Osteocyte (in vitro differentiated cells): ENCODE results near the gene IQSEC1. TPM values are rescaled to one million over a fixed set of nuclear protein-coding genes. Genes with fewer than 3 reads are reported as not detected.

Experiments
- DNase-seq: peaks from one replicate; pipeline ENCODE4 v3.0.0; 2021; ENCODE audit warnings: mixed read lengths; ENCODE audit not compliant: unreplicated experiment; ENCODE audit errors: extremely low spot score
- H3K27ac Mint-ChIP-seq: one replicate; pipeline ENCODE4 v1.8.0; 2021; ENCODE audit warnings: mild to moderate bottlenecking, mixed read lengths; ENCODE audit not compliant: unreplicated experiment
- H3K27me3 Mint-ChIP-seq: one replicate; pipeline ENCODE4 v1.8.0; 2021; ENCODE audit warnings: mixed read lengths; ENCODE audit not compliant: unreplicated experiment
- H3K36me3 Mint-ChIP-seq: one replicate; pipeline ENCODE4 v1.8.0; 2021; ENCODE audit warnings: mixed read lengths; ENCODE audit not compliant: unreplicated experiment
- H3K4me1 Mint-ChIP-seq: one replicate; pipeline ENCODE4 v1.8.0; 2021; ENCODE audit warnings: mixed read lengths; ENCODE audit not compliant: unreplicated experiment
- H3K4me3 Mint-ChIP-seq: one replicate; pipeline ENCODE4 v1.8.0; 2021; ENCODE audit warnings: mild to moderate bottlenecking, moderate library complexity, mixed read lengths; ENCODE audit not compliant: unreplicated experiment
- H3K9me3 Mint-ChIP-seq: one replicate; pipeline ENCODE4 v1.8.0; 2021; ENCODE audit warnings: mixed read lengths; ENCODE audit not compliant: unreplicated experiment
- CTCF ChIP-seq: fragments of 200-600 bp; sonication (generic); IDR thresholded peaks from 2 replicates; pipeline ENCODE4 v1.5.0; 2021; ENCODE audit warnings: antibody characterized with exemption, mild to moderate bottlenecking, moderate library complexity
- total RNA-seq: library from RNA; stranded (reverse); gene quantifications from 2 replicates; pipeline ENCODE4 v1.2.1, GENCODE V29; 2021

IQSEC1 gene
- total RNA-seq, 1 donor from 2014 or later, result 37.9 TPM

- H3K9me3 Mint-ChIP-seq, result no peaks in the 10 kb centered on the region
- no peak overlapping the region for H3K27ac Mint-ChIP-seq
- TF ChIP-seq CTCF, result no peak
- H3K4me1 Mint-ChIP-seq, result peaks cover 4% of the 10 kb centered on the region
- peaks cover 16% of the 10 kb centered on the region for H3K36me3 Mint-ChIP-seq
- no peak overlapping the region for H3K4me3 Mint-ChIP-seq
- DNase-seq, result no peak
- peaks cover 5% of the 10 kb centered on the region for H3K27me3 Mint-ChIP-seq
Measured at GRCh38 chr3:12895391-12896062, 177.7 kb downstream of the IQSEC1 start.

GRCh38 chr3:12894629-12895028, 178.6 kb downstream of the IQSEC1 start:
- H3K4me3 Mint-ChIP-seq, result no peak overlapping the region
- DNase-seq, result no peak
- H3K27me3 Mint-ChIP-seq, result peaks cover 14% of the 10 kb centered on the region
- no peak overlapping the region for H3K27ac Mint-ChIP-seq
- no peaks in the 10 kb centered on the region for H3K9me3 Mint-ChIP-seq
- TF ChIP-seq CTCF, result no peak
- peaks cover 12% of the 10 kb centered on the region for H3K36me3 Mint-ChIP-seq
- peaks cover 4% of the 10 kb centered on the region for H3K4me1 Mint-ChIP-seq

- no peak for DNase-seq
- no peak for TF ChIP-seq CTCF
- H3K36me3 Mint-ChIP-seq, result peaks cover 7% of the 10 kb centered on the region
- H3K9me3 Mint-ChIP-seq, result no peaks in the 10 kb centered on the region
- H3K27ac Mint-ChIP-seq, result no peak overlapping the region
- no peak overlapping the region for H3K4me3 Mint-ChIP-seq
- H3K27me3 Mint-ChIP-seq, result peaks cover 21% of the 10 kb centered on the region
- H3K4me1 Mint-ChIP-seq, result peaks cover 4% of the 10 kb centered on the region
Measured at GRCh38 chr3:12893852-12894251, 179.4 kb downstream of the IQSEC1 start.

GRCh38 chr3:12893247-12893646, 180.0 kb downstream of the IQSEC1 start:
- no peak overlapping the region for H3K27ac Mint-ChIP-seq
- peaks cover 4% of the 10 kb centered on the region for H3K4me1 Mint-ChIP-seq
- TF ChIP-seq CTCF, result no peak
- H3K9me3 Mint-ChIP-seq, result no peaks in the 10 kb centered on the region
- peaks cover 4% of the 10 kb centered on the region for H3K36me3 Mint-ChIP-seq
- peaks cover 27% of the 10 kb centered on the region for H3K27me3 Mint-ChIP-seq
- no peak for DNase-seq
- no peak overlapping the region for H3K4me3 Mint-ChIP-seq

- H3K4me3 Mint-ChIP-seq, result no peak overlapping the region
- no peak for TF ChIP-seq CTCF
- H3K9me3 Mint-ChIP-seq, result no peaks in the 10 kb centered on the region
- no peak overlapping the region for H3K27ac Mint-ChIP-seq
- peaks cover 30% of the 10 kb centered on the region for H3K27me3 Mint-ChIP-seq
- peaks cover 4% of the 10 kb centered on the region for H3K36me3 Mint-ChIP-seq
- H3K4me1 Mint-ChIP-seq, result peaks cover 4% of the 10 kb centered on the region
- DNase-seq, result no peak
Measured at GRCh38 chr3:12892840-12893189, 180.4 kb downstream of the IQSEC1 start.
